Right kidney (tissue), 1 donor: ENCODE results near the gene SBF2.

ENCODE experiments used
- DNase-seq: peaks from one replicate; pipeline ENCODE4 v3.0.0-alpha.2; 2016

SBF2 gene

DNA sequence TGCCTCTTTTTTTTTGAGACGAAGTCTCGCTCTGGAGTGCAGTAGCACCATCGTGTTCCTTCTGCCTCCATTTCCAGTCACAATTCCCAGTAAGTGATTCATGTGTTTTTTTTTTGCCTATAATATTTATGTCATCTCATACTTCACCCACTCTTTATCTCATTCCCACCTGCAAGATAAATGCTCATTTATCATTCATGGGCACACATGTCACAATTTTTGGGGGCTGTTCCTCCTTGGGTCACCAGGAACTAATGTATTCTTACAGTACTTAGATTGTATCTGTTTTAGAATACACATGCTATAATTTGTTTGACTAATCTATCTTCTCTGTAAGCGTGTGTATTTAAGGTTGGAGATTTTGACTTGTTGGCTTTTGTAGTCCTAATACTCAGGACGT lies 407.4 kb downstream of the SBF2 start:
- no peak for DNase-seq

DNA sequence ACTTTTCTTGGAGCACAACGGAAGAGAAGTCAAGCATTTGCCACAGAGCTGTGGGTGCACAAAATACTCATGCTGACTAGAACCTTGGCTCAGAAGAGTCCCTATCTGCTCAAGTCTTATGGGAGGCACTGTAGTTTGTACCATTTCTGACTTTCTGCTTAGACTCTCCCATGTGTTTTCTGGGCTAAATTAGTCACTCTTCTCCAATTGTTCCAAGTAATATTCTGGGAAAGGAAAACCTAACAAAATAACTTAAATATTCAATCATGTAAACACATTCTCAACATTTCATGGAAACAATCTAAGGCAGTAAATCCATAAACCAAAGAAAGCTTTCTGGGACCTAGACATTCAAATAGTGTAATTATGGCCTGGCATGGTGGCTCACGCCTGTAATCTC lies 409.4 kb downstream of the SBF2 start:
- DNase-seq = no peak

DNA sequence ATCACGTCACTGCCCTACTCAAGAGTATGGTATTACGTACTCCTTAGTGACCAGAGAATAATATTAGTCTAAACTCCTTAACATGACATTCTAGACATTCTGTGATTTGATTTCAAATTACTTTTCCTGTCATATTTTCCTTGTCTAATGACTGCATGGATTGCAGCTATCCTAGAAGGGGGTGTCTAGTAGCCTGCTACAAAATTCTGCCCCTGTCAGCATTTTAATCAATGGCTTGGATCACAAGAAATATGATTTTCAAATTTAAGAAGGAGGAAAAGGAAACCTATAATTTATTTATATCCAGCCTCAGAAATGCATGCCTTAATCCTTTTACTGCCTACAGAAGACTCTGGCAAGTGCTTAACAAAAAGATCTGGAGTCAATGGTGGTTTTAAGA lies 413.4 kb downstream of the SBF2 start:
- no peak for DNase-seq

DNA sequence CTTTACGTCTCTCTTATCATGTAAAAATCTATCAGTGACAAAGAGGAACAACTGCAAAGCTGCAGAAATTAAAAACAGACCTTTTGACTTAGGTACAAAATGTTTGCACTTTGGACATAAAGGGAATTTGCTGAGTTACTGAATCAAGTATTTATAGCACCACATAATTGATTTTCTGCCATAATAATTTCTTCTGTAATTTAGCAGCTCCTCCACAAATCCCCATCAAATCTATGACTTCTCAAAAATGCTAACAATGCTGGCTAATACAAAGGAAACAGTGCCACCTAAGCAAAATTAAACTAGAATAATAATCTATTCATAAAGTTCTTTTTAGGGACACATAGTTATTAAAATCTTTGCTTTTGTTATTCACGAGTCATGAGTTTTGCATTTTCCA lies 415.1 kb downstream of the SBF2 start:
- no peak for DNase-seq

DNA sequence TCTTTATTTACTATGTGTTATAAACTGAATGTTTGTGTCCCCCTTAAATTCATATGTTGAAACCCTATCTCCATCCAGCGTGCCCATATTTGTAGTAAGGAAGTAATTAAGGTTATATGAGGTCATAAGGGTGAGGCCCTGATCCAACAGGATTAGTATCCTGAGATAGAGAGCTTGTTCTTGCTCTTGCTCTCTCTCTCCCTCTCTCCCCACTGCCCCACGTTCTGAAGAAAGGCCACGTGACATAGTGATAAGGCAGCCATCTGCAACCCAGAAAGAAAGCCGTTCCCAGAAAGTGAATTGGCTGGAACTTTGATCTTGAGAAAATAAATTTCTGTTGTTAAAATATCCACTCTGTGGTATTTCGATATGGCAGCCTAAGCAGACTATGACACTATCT lies 417.7 kb downstream of the SBF2 start:
- no peak for DNase-seq

DNA sequence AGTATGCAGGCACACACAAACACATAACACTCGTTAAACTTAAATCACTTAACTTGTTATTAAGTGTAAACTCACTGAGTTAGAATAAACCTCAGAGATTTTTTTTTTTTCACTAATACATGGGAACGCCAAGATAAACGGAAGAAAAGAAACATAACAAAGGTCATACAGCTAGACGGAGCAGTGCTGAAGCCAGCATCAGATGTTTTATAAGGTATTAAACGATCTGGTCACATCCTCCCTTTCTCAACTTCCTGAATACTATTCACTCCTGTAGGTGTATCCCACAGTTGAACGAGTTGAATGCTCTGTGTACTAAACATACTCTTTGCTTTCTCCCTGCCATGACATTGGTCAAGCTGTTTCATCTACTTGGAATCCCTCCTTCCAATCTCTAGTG lies 418.2 kb downstream of the SBF2 start:
- no peak for DNase-seq

DNA sequence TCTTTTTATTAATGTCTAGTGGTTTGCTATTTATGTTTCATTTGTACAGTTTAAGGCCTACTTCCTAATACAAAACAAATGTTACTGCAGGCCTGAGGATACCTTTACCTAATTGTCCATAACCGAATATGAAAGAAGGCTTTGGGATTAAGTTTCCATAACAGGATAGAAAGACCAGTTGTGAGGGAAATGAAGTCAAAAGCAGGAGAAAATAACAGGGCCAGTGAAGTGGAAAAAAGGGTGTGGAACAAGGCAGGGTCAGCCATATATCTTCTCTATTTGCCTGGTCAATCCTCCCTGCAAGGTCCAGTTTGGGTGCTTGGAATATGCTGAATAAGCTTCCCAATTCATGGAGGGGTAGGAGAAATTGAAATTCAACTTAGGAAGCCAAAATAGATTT lies 418.6 kb downstream of the SBF2 start:
- peak; percentile 21 for DNase-seq

DNA sequence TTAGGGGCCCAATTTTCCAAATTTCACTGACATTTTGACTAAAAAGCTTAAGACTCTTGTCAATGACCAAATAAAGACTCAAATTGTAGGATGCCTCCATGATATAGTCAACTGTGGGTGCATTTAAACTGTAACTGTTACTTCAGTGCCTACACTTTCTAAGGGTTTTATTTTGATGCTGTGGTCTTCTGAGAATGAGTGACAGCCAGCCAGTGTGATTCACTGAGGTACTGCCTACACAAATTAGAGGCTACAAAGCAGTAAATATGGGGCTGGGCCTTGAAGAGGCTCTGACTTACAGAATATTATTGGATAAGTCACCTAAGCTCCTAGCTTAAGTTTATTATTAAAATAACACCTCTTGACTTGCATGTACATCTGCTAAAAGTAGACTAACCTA lies 419.6 kb downstream of the SBF2 start:
- no peak for DNase-seq

DNA sequence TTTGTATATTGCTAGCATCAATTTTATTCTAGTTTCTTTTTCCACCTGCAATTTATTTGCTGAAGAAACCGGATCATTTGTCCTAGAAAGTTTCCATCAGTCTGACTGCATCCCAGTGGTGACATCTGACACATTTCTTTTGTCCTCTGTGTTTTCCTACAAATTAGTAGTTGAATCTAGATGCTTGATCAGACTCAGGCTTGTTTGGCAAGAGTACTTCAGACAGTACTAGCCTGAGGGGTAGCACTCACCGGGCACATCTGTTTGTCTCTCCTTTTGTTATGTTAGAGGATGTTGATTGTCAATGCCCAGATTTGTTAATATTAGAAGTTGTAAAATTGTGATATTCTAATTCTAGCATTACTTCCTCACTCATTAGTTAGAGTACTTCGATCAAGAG lies 425.4 kb downstream of the SBF2 start:
- no peak for DNase-seq

DNA sequence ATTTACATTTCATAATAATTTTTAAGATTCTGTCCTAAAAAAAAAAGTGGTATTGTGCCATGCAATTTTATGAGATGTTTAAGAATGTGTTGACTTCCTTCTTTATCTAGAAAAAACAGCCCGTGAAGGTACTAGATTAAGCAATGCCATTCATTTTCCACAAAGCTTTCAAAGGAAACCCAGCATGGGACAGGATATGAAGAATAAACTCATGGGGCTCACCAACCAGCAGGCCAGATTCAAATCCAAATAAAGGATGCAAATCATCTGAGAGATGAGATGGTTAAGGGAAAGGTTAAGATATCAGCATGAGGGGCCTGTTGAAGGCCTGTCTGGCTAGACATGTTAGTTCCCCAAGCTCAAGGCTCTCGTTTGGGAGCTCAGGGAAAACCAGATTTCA lies 431.0 kb downstream of the SBF2 start:
- no peak for DNase-seq

DNA sequence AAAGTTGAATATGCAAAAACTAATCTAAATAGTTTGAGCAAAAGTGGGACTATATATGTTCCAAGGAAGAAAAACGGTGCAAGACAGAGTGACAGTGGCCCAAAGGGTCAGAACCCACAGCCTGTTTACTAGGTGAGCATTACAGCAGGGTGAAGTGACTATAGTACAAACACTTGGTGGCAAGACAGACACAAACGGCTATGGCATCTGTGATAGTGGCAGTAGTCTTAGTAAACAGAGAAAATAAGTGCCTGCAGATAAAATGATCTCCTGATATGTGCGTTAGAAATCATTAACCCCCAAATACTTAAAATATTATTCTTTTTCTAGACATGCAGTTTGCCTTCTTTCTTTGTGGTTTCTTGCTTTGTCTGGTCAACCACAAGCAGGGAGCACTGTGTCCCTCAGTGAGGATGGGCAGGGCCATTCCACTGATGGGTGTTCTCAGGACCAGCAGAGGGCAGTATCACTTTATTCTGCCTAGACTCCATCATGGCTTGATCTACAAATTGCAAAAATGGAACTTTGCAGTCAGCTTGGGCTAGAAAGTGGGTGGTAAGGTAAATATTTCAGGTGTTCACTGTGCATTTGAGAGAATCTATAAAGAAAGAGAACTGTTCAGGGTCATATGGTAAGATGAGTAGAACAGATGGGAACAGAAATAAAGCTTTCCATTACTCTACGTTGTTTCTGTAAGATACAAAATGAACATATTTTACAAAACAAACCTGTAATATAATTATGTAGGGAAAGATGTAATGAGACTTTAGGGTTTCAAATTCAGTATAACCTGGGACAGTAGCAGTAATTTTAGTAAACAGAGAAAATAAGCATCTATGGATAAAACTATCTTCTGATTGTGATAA lies 431.9 kb downstream of the SBF2 start:
- peak; percentile 17 for DNase-seq

DNA sequence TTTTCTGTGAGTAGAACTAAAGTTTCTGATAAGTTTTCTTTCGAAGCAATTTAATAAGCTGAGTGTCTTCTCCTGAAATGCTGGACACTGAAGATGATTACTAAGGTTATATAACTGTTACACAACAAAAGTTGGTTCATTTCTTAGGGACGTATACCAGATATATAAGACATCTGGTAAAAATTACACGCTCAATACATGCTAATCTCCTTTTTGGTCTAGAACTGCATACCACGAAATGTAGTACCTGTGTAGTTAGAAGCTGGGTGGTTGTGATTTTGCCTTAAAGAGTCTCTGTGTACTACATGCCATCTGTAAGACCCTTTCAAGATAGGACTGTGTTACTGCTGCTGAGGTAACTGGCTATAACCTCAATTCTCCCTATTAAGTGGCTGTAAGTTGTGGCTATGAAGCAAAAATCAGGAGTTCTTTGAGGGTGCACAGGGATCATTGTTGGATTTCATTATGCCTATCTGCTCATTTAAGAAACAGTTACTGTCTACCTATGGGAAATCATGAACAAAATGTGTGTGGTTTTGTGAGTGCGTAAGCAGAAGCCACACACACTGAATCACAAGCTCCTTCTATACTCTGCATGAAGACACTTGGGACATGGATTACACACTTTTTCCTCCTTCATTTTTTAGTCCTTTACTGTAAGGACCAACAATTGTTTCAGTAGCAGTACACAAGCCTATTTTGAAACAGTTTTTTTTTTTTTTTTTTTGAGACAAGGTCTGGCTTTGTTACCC lies 434.3 kb downstream of the SBF2 start:
- DNase-seq = no peak

DNA sequence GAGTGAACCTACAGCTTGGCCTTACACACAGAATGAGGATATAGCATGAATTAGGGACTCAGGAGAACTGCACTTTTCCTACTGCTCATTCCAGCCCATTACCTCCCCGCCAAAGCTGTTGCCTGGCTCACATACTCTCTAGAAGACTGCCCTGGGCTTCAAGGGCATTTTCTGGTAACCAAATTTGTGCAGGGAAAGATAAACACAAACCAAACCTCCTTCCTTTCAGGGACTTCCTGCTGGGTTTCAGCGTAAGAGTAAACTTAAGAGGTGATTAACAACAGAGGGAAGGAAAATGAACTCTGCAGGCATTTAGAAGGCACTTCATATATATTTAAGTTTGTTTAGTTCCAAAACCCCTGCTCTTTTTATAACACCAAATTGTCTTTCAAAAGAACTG lies 435.2 kb downstream of the SBF2 start:
- DNase-seq = no peak

DNA sequence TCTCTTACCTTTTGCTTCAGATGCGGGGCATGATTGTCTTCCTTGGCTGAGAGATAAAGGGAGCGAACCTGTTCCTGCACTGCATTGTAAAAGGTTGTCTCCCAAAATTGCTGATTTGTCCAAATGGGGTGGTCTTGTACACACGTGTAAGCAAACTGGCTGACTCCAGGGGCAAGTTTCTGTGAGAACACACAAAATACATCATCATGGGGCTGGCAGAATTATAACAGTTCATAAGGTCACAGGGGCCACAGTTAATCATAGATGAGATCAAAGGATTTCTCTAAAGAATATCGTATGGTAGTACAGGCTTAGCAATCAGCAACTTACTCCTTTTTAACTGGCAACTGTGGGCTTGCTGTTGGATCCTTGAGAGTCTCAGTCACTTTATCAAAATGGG lies 435.8 kb downstream of the SBF2 start:
- peak; percentile 27 for DNase-seq

DNA sequence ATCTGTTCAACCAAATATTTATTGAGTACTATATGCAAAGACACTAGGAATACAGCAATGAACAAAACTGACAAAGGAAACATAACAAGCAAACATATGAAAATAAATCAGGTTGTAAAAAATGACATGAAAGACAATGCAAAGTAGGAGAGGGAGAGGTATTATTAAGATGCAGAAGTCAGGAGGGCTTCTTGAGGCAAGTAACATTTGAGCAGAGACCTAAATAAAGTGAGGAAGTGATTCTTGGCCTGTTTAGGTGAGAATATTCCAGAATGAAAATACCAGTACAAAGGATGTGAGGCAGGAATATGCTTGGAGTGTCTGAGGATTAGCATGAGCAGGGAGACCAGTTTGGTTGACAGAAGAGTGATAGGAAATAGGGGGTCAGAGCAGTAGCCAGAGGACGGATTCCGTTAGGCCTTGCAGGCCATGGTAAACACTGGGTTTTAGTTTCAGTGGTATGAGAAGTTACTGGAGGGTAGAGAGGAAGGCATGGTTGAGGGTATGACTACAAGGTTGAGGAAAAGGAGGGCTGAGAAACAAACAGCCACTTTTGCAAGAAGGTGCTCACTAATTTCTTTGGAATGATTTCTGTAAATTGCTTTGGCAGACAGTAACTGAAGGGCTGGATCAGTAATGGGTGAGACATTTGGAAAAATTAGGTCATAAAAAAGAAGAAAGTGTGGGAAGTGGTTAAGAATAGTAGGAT lies 438.3 kb downstream of the SBF2 start:
- DNase-seq = no peak

DNA sequence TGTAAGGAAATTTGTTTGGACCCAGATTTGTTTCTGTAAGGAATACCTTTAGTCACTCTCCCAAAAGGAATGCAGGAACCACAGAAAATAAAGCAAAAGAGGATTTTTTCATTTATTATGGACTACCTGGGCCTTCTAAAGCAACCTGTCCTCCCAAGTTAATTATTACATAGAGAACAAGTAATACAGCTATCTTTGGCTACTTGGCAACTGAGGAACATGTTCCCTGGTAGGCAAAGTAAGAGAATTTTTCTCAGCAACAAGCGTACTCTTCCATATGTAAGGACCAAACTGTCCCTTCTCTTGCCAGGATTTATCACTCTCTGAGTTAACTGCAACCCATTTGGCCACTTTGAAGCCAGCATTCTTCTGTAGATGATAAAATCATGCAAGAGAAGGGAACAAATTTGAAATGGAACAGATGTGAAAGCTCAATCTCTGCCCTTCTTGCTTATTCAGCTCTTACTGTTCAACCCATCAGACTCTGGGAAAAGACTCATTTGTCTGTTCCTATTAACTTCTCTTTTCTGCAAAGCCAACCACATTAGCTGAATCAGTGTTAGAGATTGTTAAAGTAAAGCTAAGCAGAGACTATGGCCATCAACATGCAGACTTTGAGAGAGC lies 440.0 kb downstream of the SBF2 start:
- DNase-seq = no peak

DNA sequence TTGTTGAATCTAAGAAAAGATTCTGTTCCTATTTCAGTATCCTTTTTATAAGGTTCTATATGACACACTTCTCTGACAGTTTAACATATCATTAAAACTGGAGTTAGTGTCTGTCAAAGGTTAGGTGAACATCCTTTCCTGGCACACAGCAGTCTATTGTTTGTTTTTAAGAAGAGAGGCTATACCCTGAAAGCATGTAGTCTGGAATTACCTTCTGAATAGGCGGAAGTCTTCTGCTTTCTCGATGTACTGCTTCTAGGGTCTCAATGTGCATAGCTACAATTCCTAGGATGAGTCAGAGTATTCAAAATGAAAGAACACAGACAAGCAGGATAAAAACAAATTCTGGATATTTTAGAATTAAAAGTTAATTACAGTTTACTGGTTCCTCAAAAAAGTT lies 441.6 kb downstream of the SBF2 start:
- no peak for DNase-seq

DNA sequence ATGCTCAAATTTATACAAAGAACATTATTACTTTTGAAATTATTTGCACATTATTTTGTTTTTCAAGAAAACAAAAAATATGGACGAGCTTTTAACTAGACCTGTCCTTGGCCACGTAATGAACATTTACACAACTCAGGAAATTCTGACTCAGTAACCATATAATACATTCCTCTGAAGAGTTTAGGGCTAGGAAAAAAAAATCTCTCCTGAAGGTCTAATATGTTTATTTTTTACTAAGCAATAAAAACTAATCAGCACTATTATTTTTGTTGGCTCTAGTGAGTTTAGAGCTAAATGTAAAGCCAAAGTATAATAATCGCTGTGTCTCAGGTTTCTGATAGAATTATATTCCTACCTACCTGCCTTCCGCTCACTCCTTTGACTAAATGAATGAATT lies 442.7 kb downstream of the SBF2 start:
- no peak for DNase-seq

DNA sequence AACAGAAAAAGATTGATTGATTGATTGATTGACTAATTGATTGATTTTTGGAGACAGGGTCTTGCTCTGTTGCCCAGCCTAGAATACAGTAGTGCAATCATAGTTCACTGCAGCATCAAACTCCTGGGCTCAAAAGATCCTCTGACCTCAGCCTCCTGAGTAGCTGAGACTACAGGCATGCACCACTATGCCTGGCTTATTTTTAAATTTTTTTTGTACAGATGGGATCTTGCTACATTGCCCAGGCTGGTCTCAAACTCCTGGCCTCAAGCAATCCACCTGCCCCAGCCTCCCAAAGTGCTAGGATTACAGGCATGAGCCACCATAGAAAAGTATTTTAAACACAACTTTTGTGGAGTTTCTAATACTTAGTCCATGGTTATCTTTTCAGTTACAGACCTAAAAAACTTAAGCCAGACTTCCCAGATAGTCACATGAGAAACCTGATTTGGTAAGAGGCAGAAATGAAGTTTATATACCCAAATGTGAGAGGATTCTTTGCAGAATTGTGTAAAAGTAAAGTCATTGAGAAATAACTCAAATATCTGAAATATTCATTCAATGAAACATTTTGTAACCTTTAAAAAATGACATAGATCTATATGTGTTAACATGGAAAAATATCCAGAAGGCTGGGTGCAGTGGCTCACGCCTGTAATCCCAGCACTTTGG lies 443.7 kb downstream of the SBF2 start:
- DNase-seq = no peak

DNA sequence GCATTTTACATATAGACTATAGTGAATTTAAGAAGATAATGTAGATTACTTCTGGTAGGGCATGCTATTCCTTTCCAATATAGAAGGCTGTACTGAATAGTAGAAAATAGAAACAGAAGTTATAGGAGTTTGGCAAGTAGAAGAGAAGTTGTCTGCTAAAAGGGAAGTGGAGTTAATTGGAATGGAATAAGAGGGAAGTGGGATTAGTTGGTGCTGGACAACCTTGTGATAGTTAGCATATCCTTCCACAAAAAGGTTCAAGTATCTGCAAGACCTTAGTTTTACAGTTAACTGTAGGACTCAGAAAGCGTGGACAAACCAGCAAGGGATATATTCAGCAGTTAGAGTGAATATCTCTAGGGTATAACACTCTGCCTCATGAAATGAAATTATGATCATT lies 444.6 kb downstream of the SBF2 start:
- DNase-seq = no peak

DNA sequence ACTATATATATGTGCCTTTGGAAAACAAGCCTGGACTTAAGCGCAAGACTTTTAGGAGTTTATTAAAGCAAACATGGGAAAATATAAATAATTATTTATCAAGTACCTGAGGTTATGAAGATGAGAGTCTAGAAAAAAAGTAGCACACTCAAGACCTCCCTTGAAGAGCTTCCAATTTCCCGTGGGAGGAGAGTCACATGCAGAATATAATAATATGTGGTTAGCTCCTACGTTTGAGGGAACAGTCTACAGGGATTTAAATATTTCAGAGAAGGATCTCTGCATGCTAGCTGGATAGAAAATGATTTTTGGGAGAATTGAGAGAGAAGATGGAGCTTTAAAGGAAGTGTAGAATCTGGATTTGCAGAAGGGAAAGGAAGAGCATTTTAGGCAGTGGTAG lies 446.4 kb downstream of the SBF2 start:
- no peak for DNase-seq

DNA sequence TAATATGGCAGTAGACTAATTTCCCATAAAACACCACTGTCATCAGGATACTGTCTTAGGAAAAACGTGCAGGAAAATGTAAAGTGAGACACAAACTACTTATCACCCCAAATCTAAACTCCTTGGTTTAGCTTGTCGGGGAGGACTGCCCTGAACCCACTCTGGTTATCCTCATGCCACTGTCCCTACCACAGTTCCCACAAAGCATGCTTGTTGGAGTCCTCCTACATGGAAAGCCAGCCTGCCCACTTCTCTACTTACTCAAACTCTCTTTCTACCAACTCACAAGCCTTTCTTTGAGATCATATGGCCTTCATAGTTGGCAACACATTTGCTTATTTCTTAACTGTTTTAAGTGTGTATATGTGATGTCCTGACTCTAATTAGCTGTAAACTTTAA lies 451.1 kb downstream of the SBF2 start:
- no peak for DNase-seq
